ENCODE measurements around the gene PIK3R4.

DNA sequence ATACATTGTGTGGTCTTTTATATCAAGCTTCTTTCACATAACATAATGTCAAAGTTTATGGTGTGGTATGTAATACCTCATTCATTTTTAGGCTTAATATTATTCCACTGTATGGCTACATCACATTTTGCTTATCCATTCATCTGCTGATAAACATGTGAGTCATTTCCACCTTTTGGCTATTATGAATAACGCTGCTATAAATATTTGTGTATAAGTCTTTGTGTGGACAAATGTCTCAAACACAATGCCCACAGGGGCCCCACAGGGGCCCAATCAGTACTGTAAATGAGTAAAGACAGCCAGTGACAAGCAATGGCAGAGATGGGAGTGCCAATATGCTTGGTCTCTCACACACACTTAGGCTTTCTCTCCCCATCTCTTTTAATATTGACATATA, 54.2 kb downstream of the PIK3R4 start:
- TF ChIP-seq, protein P1, sequence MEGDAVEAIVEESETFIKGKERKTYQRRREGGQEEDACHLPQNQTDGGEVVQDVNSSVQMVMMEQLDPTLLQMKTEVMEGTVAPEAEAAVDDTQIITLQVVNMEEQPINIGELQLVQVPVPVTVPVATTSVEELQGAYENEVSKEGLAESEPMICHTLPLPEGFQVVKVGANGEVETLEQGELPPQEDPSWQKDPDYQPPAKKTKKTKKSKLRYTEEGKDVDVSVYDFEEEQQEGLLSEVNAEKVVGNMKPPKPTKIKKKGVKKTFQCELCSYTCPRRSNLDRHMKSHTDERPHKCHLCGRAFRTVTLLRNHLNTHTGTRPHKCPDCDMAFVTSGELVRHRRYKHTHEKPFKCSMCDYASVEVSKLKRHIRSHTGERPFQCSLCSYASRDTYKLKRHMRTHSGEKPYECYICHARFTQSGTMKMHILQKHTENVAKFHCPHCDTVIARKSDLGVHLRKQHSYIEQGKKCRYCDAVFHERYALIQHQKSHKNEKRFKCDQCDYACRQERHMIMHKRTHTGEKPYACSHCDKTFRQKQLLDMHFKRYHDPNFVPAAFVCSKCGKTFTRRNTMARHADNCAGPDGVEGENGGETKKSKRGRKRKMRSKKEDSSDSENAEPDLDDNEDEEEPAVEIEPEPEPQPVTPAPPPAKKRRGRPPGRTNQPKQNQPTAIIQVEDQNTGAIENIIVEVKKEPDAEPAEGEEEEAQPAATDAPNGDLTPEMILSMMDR (IDR thresholded peaks at IDR 0.05), result no peak
- no peak for TF ChIP-seq POLR2A (IDR thresholded peaks at IDR 0.05)
